HepG2 (cell line): ENCODE data around the gene JAZF1. TPM values are rescaled to one million over a fixed set of nuclear protein-coding genes. Genes with fewer than 3 reads are reported as not detected.

ENCODE experiments used
- ATAC-seq: fragments of 200-7000 bp; cut with Tn5 transposase; 3 replicates; pipeline ENCODE4 v1.9.1; 2020; ENCODE audit warnings: mild to moderate bottlenecking, moderate library complexity
- BruUV-seq: library from RNA; stranded (reverse); fragments of 400-500 nt; replicated peaks from 2 replicates; lab custom pipeline; 2021; lab: Mats Ljungman, UMichigan
- CTCF ChIA-PET: fragments of 300-600 bp; formaldehyde crosslinking; extraction: SDS; loops from one replicate; lab custom pipeline; 2021; ENCODE audit warnings: low total read pairs, inconsistent platforms, low intra/inter-chr PET ratio; lab: Yijun Ruan, JAX
- POLR2A ChIA-PET: fragments of 350-600 bp; sonication (Branson Sonifier 250); formaldehyde crosslinking; loops from one replicate; lab custom pipeline; 2020; ENCODE audit warnings: antibody characterized with exemption, inconsistent platforms; lab: Yijun Ruan, JAX
- DNase-seq: peaks from one replicate; pipeline ENCODE4 v3.0.0-alpha.2; 2015; ENCODE audit warnings: low spot score
- FAIRE-seq: peaks from 3 replicates; lab custom pipeline; 2011; peaks lifted over from hg19 to GRCh38; lab: Jason Lieb, UNC
- H2AFZ ChIP-seq: one replicate; pipeline ENCODE4 v1.6.1; 2011; ENCODE audit warnings: low read length, inconsistent platforms
- H3K27ac ChIP-seq: fragments of 300-600 bp; 3 replicates; pipeline ENCODE4 v1.8.0; 2011; ENCODE audit warnings: mixed run types, mild to moderate bottlenecking, mixed read lengths, low read length, inconsistent platforms; ENCODE audit not compliant: insufficient read depth; ENCODE audit errors: extremely low read length
- H3K27me3 ChIP-seq, 2 experiments: fragments of 200-600 bp in 1 of 2; 2 replicates in 1 of 2; 3 replicates in 1 of 2; pipeline versions ENCODE4 v1.6.0 to v1.8.0; 2011; ENCODE audit warnings: low read length in 2 of 2, mild to moderate bottlenecking in 2 of 2, moderate library complexity in 2 of 2, inconsistent platforms in 1 of 2; ENCODE audit not compliant: insufficient read depth in 2 of 2, control insufficient read depth in 1 of 2
- H3K36me3 ChIP-seq, 2 experiments: fragments of 200-600 bp in 1 of 2; replicated peaks in 1 of 2; 2 replicates in 1 of 2; 3 replicates in 1 of 2; pipeline versions ENCODE4 v1.5.1 to v1.8.0; 2011; ENCODE audit warnings: low read length in 2 of 2, inconsistent platforms in 1 of 2; ENCODE audit not compliant: insufficient read depth in 2 of 2, control insufficient read depth in 1 of 2
- H3K4me1 ChIP-seq: 2 replicates; pipeline ENCODE4 v1.5.1; 2012; ENCODE audit warnings: low read length, inconsistent platforms; ENCODE audit not compliant: insufficient read depth
- H3K4me2 ChIP-seq: 2 replicates; pipeline ENCODE4 v1.6.0; 2011; ENCODE audit warnings: low read depth, low read length, inconsistent platforms
- H3K4me3 ChIP-seq, 3 experiments: fragments of 200-600 bp in 1 of 3; sonication (generic), shearing (Covaris generic) in 1 of 3; replicated peaks in 1 of 3; 2 replicates each; pipeline ENCODE4 v1.5.1; 2011 to 2016; ENCODE audit warnings: low read length in 3 of 3, inconsistent platforms in 2 of 3, low read depth in 2 of 3, mild to moderate bottlenecking in 2 of 3, control low read depth in 1 of 3, mixed read lengths in 1 of 3; ENCODE audit not compliant: insufficient read depth in 1 of 3
- H3K79me2 ChIP-seq: one replicate; pipeline ENCODE4 v1.6.1; 2011; ENCODE audit warnings: low read length, inconsistent platforms; ENCODE audit not compliant: insufficient read depth
- H3K9ac ChIP-seq: 2 replicates; pipeline ENCODE4 v1.6.0; 2011; ENCODE audit warnings: mild to moderate bottlenecking, low read depth, low read length, inconsistent platforms; ENCODE audit not compliant: insufficient read depth
- H3K9me3 ChIP-seq: 2 replicates; pipeline ENCODE4 v1.5.1; 2012; ENCODE audit warnings: mild to moderate bottlenecking, low read length
- H4K20me1 ChIP-seq: 2 replicates; pipeline ENCODE4 v1.6.0; 2011; ENCODE audit warnings: inconsistent platforms, mild to moderate bottlenecking, low read length, moderate library complexity; ENCODE audit not compliant: insufficient read depth
- E2F1 ChIP-seq: sonication (generic); formaldehyde crosslinking; IDR thresholded peaks from 2 replicates; pipeline ENCODE4 v1.5.0; 2020; ENCODE audit warnings: missing genetic modification reagents
- EZH2 ChIP-seq: conservative IDR thresholded peaks from 2 replicates; pipeline ENCODE4 v1.6.1; 2012; ENCODE audit warnings: mild to moderate bottlenecking, low read depth, low read length, moderate library complexity
- FOXA1 ChIP-seq, 2 experiments: fragments of 450-650 bp in 1 of 2; sonication (generic) in 1 of 2; formaldehyde crosslinking in 1 of 2; IDR thresholded peaks; 2 replicates each; pipeline versions ENCODE4 v1.4.0 to v1.6.1; 2016 to 2020; ENCODE audit warnings: missing genetic modification reagents in 1 of 2
- HMGXB3 ChIP-seq: sonication (generic); formaldehyde crosslinking; IDR thresholded peaks from 2 replicates; pipeline ENCODE4 v1.4.0; 2020; ENCODE audit warnings: missing genetic modification reagents, borderline replicate concordance
- TBX2 ChIP-seq: sonication (generic); formaldehyde crosslinking; IDR thresholded peaks from 2 replicates; pipeline ENCODE4 v1.5.0; 2020; ENCODE audit warnings: missing genetic modification reagents, mild to moderate bottlenecking, borderline replicate concordance
- TRAFD1 ChIP-seq: sonication (generic); formaldehyde crosslinking; IDR thresholded peaks from 2 replicates; pipeline ENCODE4 v1.5.1; 2020; ENCODE audit warnings: missing genetic modification reagents, mild to moderate bottlenecking, borderline replicate concordance
- ZNF205 ChIP-seq: IDR thresholded peaks from 2 replicates; pipeline ENCODE4 v1.6.1; 2018; ENCODE audit warnings: missing biosample characterization, missing genetic modification reagents
- ZNF615 ChIP-seq: sonication (generic); formaldehyde crosslinking; IDR thresholded peaks from 2 replicates; pipeline ENCODE4 v1.5.0; 2020; ENCODE audit warnings: mild to moderate bottlenecking, missing genetic modification reagents, borderline replicate concordance
- ZNF740 ChIP-seq: sonication (generic); formaldehyde crosslinking; IDR thresholded peaks from 2 replicates; pipeline ENCODE4 v1.4.0; 2020; ENCODE audit warnings: missing genetic modification reagents
- WGBS: methylation state at CpG from one replicate; pipeline ENCODE4 v1.1.6; 2017; ENCODE audit warnings: low lambda C conversion rate; 5-methylcytosine and 5-hydroxymethylcytosine counted together
- in situ Hi-C: cut with HindIII; loops from 2 replicates; pipeline ENCODE4 v1.10.0; 2017; ENCODE audit warnings: low pct_unique_long_range_greater_than_20kb; ENCODE audit not compliant: extremely low pct_ligation_motif_present
- intact Hi-C: fragments of 100-400 bp; cut with micrococcal nuclease; formaldehyde crosslinking; loops from one replicate; pipeline ENCODE4 v1.10.0; 2022; ENCODE audit not compliant: unreplicated experiment
- polyA plus RNA-seq, 8 experiments: library from polyadenylated mRNA; depleted of rRNA in 3 of 8; stranded (reverse) in 7 of 8; unstranded in 1 of 8; fragments of >200 nt; fragmentation: Illumina TruSeq in 4 of 8; extraction: Trizol in 4 of 8; gene quantifications; 2 replicates each; pipeline versions ENCODE4 v1.2.1 to v1.2.3, GENCODE V29; 2011 to 2016; ENCODE audit warnings: low read depth in 4 of 8, missing spikeins in 1 of 8, mixed read lengths in 1 of 8; ENCODE audit not compliant: insufficient read depth in 1 of 8
- total RNA-seq, 5 experiments: library from RNA; depleted of rRNA; stranded (reverse); fragments of >200 nt; fragmentation: Illumina TruSeq; extraction: Trizol; gene quantifications; 2 replicates each; pipeline ENCODE4 v1.2.3, GENCODE V29; 2016; ENCODE audit warnings: low read depth in 1 of 5

The JAZF1 gene
- total and polyA plus RNA-seq, 2 of the 13 experiments (the other 11 are each of a cell fraction or from before 2014, with no cell fraction given), result not detected

- no peaks in the 10 kb centered on the region for H3K36me3 ChIP-seq
- no peak overlapping the region for H2AFZ ChIP-seq
- no TSS peak for BruUV-seq
- in situ Hi-C loops (no loop called here), intact Hi-C loops (no loop called here)
- 36% methylated on average over 3 of the region's 3 CpGs for WGBS
- no peak overlapping the region for H3K27ac ChIP-seq
- H3K4me3 ChIP-seq, result no peak overlapping the region
- DNase-seq (no peak), FAIRE-seq (no peak), ATAC-seq (no peak)
- no peak overlapping the region for H3K4me2 ChIP-seq
- CTCF ChIA-PET, result no interaction called here
- H3K9me3 ChIP-seq, result no peaks in the 10 kb centered on the region
- no peaks in the 10 kb centered on the region for H3K79me2 ChIP-seq
- no peaks in the 10 kb centered on the region for H3K4me1 ChIP-seq
- peaks cover 0 to 6% of the 10 kb centered on the region in 2 experiments; a peak in 3 of 5 replicates for H3K27me3 ChIP-seq
- POLR2A ChIA-PET, result no interaction called here
- no peaks in the 10 kb centered on the region for H4K20me1 ChIP-seq
- no peak for TF ChIP-seq E2F1
- H3K9ac ChIP-seq, result no peak overlapping the region
Observed at GRCh38 chr7:27955011-27955410, 225.6 kb downstream of the JAZF1 start.

GRCh38 chr7:27953777-27954176 is 226.8 kb downstream of the JAZF1 start:
- H3K9me3 ChIP-seq, result no peaks in the 10 kb centered on the region
- POLR2A ChIA-PET, result no interaction called here
- H3K36me3 ChIP-seq, result no peaks in the 10 kb centered on the region
- no peak for DNase-seq
- H3K79me2 ChIP-seq, result no peaks in the 10 kb centered on the region
- peaks cover 0 to 13% of the 10 kb centered on the region in 2 experiments; a peak in 4 of 5 replicates for H3K27me3 ChIP-seq
- H2AFZ ChIP-seq, result no peak overlapping the region
- no peaks in the 10 kb centered on the region for H4K20me1 ChIP-seq
- WGBS, result 100% methylated on average over 1 of the region's 1 CpG
- CTCF ChIA-PET, result no interaction called here
- BruUV-seq, result no TSS peak
- H3K4me1 ChIP-seq, result no peaks in the 10 kb centered on the region
- no peak for FAIRE-seq
- H3K4me2 ChIP-seq, result no peak overlapping the region
- no peak overlapping the region for H3K4me3 ChIP-seq
- in situ Hi-C loops (no loop called here), intact Hi-C loops (no loop called here)
- no peak for ATAC-seq
- no peak overlapping the region for H3K9ac ChIP-seq
- no peak overlapping the region for H3K27ac ChIP-seq
- no peak for TF ChIP-seq ZNF205 (CRISPR knock-in tag)
- no peak for TF ChIP-seq ZNF615 (CRISPR knock-in tag)
- TF ChIP-seq TRAFD1, result no peak
- no peak for TF ChIP-seq TBX2 (CRISPR knock-in tag)
- no peak for TF ChIP-seq ZNF740 (CRISPR knock-in tag)
- TF ChIP-seq FOXA1 (IDR thresholded peaks at IDR 0.05), result no peak
- TF ChIP-seq FOXA1 (CRISPR knock-in tag; IDR thresholded peaks at IDR 0.05), result no peak
- TF ChIP-seq HMGXB3 (CRISPR knock-in tag), result no peak
- TF ChIP-seq EZH2, result no peak
